Right atrium auricular region (tissue), 2 donors: Measurements from ENCODE around the gene ASGR1. TPM values are rescaled to one million over a fixed set of nuclear protein-coding genes. Genes with fewer than 3 reads are reported as not detected.
A peak's percentile ranks its signal among the peaks of the same experiment; 100 is the strongest.

Experiments used
- DNase-seq: peaks from one replicate; pipeline ENCODE4 v3.0.0-alpha.2; 2019; ENCODE audit warnings: low spot score
- H3K27ac ChIP-seq, 2 donors: fragments of 200-600 bp; sonication (generic); 1 replicate in 1 of 2; 2 replicates in 1 of 2; pipeline ENCODE4 v1.5.1; 2016 to 2019
- H3K27me3 ChIP-seq, 2 donors: fragments of 200-600 bp; sonication (generic); one replicate each; pipeline versions ENCODE4 v1.5.1 to v1.6.0; 2017 to 2019
- H3K36me3 ChIP-seq: fragments of 200-600 bp; sonication (generic); one replicate; pipeline ENCODE4 v1.5.1; 2016
- H3K4me1 ChIP-seq, 2 donors: fragments of 200-600 bp; sonication (generic); one replicate each; pipeline versions ENCODE4 v1.5.1 to v1.6.0; 2017 to 2019
- H3K4me3 ChIP-seq, 2 donors: fragments of 200-600 bp; sonication (generic); 1 replicate in 1 of 2; 2 replicates in 1 of 2; pipeline ENCODE4 v1.5.1; 2017 to 2019; ENCODE audit warnings: mild to moderate bottlenecking in 1 of 2, moderate library complexity in 1 of 2
- H3K9me3 ChIP-seq, 2 donors: fragments of 200-600 bp; sonication (generic); one replicate each; pipeline ENCODE4 v1.5.1; 2019
- total RNA-seq, 2 donors: library from RNA; depleted of rRNA; stranded (reverse); fragments of >200 nt; gene quantifications; one replicate each; pipeline ENCODE4 v1.1.0, GENCODE V29; 2016
- TF ChIP-seq, protein P1 (sequence below), 2 donors: fragments of 200-600 bp; sonication (generic); IDR thresholded peaks; one replicate each; pipeline ENCODE4 v1.5.1; 2019; ENCODE audit warnings: antibody characterized with exemption in 2 of 2

Gene ASGR1
- total RNA-seq, 2 donors from 2014 or later: 1.6 TPM; not detected in 1

DNA sequence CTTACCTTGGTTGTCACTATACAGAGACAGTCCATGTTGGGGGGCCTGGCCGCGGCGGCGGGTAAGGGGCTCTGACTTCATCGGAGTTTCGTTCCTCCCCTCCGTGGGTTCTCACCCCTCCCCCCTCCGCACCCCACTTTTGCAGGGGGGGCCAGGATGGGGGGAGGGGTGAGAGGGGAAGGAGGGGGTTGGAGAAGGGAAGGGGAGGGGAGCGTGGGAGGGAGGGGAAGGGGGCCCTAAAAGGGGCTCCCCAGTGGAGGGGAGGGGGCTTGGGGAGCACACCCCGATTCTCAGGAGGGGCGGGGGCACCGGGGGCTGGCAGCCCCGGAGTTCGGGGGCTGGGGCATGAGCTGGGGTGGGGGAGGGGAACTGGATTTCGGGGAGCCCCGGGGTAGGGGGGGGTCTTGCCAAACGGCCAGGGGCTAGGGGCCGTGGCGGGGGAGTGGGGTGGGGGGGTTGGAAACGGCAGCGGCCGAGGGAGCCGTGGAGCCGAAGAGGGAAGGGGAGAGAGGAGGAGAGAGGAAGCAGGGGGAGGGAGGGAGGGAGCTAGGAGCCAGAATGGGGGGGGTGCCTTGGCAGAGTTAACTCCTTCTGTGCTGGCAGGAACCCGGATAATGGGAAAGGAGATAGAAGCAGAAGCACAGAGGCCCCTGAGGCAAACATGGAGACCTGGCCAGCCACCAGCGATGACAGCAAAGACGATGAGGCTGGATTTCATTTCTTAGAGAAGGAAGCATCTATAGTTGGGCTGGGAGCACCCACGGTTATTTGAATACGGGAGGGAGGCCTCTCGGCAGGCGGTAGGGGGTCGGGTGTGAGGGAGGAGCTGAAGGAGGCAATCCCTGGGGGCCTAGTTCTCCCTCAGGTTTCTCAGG, 38.2 kb upstream of the ASGR1 start:
- DNase-seq: no peak
- Histone ChIP-seq H3K9me3 (no peaks in the 10 kb centered on the region), H3K36me3 (peaks cover 15% of the 10 kb centered on the region), H3K4me1 (peaks cover 0 to 81% of the 10 kb centered on the region in 2 donors), H3K27me3 (no peaks in the 10 kb centered on the region), H3K4me3 (peak overlapping the region; percentile 47 to 60), H3K27ac (peak overlapping the region; percentile 78 to 97)
- TF ChIP-seq, protein P1, sequence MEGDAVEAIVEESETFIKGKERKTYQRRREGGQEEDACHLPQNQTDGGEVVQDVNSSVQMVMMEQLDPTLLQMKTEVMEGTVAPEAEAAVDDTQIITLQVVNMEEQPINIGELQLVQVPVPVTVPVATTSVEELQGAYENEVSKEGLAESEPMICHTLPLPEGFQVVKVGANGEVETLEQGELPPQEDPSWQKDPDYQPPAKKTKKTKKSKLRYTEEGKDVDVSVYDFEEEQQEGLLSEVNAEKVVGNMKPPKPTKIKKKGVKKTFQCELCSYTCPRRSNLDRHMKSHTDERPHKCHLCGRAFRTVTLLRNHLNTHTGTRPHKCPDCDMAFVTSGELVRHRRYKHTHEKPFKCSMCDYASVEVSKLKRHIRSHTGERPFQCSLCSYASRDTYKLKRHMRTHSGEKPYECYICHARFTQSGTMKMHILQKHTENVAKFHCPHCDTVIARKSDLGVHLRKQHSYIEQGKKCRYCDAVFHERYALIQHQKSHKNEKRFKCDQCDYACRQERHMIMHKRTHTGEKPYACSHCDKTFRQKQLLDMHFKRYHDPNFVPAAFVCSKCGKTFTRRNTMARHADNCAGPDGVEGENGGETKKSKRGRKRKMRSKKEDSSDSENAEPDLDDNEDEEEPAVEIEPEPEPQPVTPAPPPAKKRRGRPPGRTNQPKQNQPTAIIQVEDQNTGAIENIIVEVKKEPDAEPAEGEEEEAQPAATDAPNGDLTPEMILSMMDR (IDR thresholded peaks at IDR 0.05): no peak

DNA sequence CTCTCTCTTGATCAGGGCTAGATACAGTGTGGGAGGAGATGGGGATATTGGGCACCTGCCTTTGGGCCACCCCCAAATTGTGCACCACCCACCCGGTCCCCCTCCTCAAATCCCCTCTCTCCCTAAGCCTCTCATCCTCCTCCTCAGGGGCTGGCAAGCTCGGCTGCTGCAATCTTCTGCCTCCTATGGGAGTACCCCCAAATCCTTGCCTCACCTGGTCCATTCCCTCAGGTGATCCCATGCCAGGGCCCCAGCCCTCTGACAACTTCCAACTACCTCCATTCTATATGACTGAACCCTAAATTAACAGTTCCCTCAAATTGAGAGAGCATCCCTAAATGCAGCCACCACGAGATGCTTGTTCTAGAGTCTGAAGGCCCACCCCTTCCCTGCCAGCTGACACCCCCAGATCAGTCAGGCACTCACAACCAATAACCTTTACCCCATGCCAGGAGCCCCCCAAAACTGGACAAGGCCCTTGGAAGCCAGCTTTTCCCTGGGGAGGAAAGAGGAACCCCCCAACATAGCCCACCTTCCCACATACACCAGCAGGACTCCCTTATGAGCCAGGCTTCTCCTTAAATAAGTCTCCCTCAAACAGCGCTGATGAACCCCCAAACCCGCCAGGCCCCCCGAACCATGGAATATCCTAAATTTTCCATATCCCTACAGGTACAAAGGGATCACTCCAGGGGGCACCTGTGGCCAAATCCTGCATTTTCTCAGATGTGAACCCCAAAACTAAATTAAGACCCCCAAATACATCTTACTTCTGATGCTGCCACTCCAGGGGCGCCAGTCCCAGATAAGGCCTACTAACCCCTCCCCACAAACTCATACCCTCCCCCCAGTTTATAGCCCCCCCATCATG, 37.3 kb upstream of the ASGR1 start:
- H3K27me3 ChIP-seq: no peaks in the 10 kb centered on the region

DNA sequence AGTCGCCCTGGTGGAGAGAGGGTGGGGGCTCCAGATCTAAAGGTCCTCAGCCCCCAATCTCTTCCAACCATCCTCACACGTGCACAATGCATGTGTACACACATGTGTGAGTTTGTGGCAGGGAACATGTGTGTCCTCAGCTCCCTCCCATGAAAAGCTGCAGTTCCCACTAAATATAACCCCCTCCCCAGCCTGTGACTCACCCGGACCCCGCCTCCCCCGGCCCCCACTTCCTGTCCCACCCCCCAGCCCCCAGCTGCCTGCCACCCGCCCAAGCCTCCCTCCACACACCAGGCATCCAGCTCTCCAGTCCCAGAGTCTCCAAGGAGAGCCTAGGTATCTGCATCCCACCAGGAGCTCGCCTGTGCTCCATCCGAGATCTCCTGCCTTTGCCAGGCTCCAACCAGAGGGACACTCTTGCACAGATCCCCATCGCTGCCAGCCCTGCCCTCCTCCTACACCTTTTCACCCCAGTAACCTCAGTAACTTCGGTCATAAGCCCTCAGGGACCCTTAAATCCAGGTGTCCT, 36.5 kb upstream of the ASGR1 start:
- Histone ChIP-seq H3K4me1 (peaks cover 0 to 69% of the 10 kb centered on the region in 2 donors), H3K36me3 (no peaks in the 10 kb centered on the region), H3K27ac (peak overlapping the region; percentile 78 to 97), H3K27me3 (no peaks in the 10 kb centered on the region), H3K4me3 (peak overlapping the region in 1 of 2 donors; percentile 60), H3K9me3 (no peaks in the 10 kb centered on the region)
- no peak for DNase-seq
- TF ChIP-seq, protein P1 (IDR thresholded peaks at IDR 0.05): no peak

More for the DNA sequence above, 37.3 kb upstream of the ASGR1 start:
- peaks cover 0 to 73% of the 10 kb centered on the region in 2 donors for H3K4me1 ChIP-seq
- H3K27ac ChIP-seq: peak overlapping the region; percentile 78 to 97
- peaks cover 6% of the 10 kb centered on the region for H3K36me3 ChIP-seq
- no peak for DNase-seq
- TF ChIP-seq, protein P1 (IDR thresholded peaks at IDR 0.05): no peak
- no peaks in the 10 kb centered on the region for H3K9me3 ChIP-seq
- H3K4me3 ChIP-seq: peak overlapping the region; percentile 47 to 60

DNA sequence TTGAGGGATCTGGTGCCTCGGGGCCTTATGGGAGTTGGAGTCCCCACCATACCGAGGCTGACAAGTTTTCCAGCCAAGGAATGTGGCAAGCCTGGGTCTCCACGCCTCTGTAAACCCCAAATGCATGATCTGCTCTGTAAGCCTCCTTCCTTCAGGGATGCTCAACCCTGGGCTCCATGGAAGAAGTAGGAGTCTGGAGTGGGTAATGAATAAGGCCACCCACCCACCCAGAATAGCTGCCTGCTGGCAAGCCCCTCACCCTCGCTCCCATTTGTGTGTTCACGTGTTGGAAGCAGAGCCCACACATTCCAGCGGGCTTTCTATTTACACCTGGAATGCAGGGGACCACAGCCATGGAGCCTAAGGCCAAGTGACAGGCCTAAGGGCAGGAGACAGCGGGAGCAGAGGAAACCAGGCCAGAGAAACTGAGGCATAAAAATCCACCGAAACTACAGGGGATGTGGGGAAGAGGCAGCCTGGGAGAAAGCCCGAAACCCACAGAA, 36.0 kb upstream of the ASGR1 start:
- DNase-seq: no peak
- Histone ChIP-seq H3K4me1 (peaks cover 0 to 64% of the 10 kb centered on the region in 2 donors), H3K9me3 (no peaks in the 10 kb centered on the region), H3K27ac (peak overlapping the region; percentile 78 to 97), H3K4me3 (peak overlapping the region; percentile 49 to 61), H3K27me3 (no peaks in the 10 kb centered on the region), H3K36me3 (no peaks in the 10 kb centered on the region)
- TF ChIP-seq, protein P1 (IDR thresholded peaks at IDR 0.05): peak in 1 of 2 donors; percentile 6

DNA sequence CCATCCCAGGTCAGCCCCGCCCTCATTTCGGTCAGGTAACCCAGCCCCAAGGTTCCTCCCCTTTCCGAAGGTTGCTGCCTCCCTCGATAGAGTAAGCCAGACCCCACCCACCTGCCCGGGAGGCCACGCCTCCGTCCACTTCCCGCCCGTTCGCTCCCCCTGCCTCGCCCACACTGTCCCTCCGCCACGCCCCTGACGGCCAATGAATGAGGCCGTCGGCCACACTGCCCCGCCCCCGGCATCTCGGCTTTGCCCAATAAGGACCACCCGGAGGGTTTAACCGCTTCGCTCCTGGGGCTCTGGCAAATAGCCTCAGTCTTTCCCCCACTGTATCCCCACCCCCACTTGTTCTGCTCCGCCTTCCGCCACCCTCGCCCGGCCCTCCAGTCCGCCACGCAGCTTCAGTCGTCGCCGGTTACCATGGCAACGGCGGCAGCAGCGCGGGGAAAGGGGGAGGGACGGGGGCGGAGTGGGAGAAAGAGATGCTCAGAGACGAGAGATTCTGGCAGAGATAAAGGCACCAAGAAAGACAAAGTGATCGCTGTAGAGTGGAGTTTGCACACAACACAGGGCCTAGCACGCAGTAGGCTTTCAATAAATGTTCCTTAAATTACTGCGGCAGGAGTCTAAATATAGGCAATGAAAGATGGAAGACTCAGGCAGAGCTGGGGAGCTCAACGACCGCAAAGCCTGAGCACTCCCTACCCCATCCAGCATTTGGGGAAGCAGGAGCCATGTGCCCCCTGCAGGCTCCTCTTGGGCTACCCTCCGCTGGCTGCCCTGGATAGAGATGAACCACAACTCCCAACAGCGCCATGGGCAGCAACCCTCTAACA, 35.3 kb upstream of the ASGR1 start:
- H3K9me3 ChIP-seq: no peaks in the 10 kb centered on the region
- H3K27ac ChIP-seq: peak overlapping the region; percentile 78 to 97
- DNase-seq: peak; percentile 98
- TF ChIP-seq, protein P1 (IDR thresholded peaks at IDR 0.05): peak; percentile 21 to 50
- no peaks in the 10 kb centered on the region for H3K36me3 ChIP-seq
- H3K27me3 ChIP-seq: no peaks in the 10 kb centered on the region
- peak overlapping the region; percentile 49 to 61 for H3K4me3 ChIP-seq
- peaks cover 0 to 63% of the 10 kb centered on the region in 2 donors for H3K4me1 ChIP-seq
